ENCODE measurements around the gene DMPK. TPM values are rescaled to one million over a fixed set of nuclear protein-coding genes. Genes with fewer than 3 reads are reported as not detected.

The DMPK gene
- total and polyA plus RNA-seq, 4 experiments from 2014 or later, result 1.3 to 32.9 (median 30.8) TPM; not detected in 1

GRCh38 chr19:45763691-45764294 is 18.5 kb downstream of the DMPK start:
- Histone ChIP-seq H3K4me1 (ENCODE audit: insufficient read depth, low read length) (peaks cover 5% of the 10 kb centered on the region), H3K9me3 (ENCODE audit: control insufficient read depth in 1 of 2, low read length in 2 of 2) (no peaks in the 10 kb centered on the region), H3K27ac (ENCODE audit: low read depth, low read length) (no peak overlapping the region), H3K27me3 (ENCODE audit: insufficient read depth, low read length) (no peaks in the 10 kb centered on the region), H3K4me3 (ENCODE audit: low read length in 2 of 2) (no peak overlapping the region), H3K36me3 (ENCODE audit: insufficient read depth, low read length) (no peaks in the 10 kb centered on the region)
- ChIA-PET CTCF (ENCODE audit: partially characterized antibody) (no interaction called here), POLR2A (ENCODE audit: partially characterized antibody) (no interaction called here)
- no peak overlapping the region for H3K4me3 Mint-ChIP-seq
- no peak for DNase-seq
- intact Hi-C loops (cut with micrococcal nuclease), result no loop called here
- H3K27me3 Mint-ChIP-seq, result peaks cover 2 to 8% of the 10 kb centered on the region in 2 donors
- no peaks in the 10 kb centered on the region for H3K36me3 Mint-ChIP-seq
- H3K9me3 Mint-ChIP-seq, result no peaks in the 10 kb centered on the region
- peaks cover 0 to 1% (median under 1%) of the 10 kb centered on the region in 4 donors for H3K4me1 Mint-ChIP-seq
- no peak overlapping the region for H3K27ac Mint-ChIP-seq

DNA sequence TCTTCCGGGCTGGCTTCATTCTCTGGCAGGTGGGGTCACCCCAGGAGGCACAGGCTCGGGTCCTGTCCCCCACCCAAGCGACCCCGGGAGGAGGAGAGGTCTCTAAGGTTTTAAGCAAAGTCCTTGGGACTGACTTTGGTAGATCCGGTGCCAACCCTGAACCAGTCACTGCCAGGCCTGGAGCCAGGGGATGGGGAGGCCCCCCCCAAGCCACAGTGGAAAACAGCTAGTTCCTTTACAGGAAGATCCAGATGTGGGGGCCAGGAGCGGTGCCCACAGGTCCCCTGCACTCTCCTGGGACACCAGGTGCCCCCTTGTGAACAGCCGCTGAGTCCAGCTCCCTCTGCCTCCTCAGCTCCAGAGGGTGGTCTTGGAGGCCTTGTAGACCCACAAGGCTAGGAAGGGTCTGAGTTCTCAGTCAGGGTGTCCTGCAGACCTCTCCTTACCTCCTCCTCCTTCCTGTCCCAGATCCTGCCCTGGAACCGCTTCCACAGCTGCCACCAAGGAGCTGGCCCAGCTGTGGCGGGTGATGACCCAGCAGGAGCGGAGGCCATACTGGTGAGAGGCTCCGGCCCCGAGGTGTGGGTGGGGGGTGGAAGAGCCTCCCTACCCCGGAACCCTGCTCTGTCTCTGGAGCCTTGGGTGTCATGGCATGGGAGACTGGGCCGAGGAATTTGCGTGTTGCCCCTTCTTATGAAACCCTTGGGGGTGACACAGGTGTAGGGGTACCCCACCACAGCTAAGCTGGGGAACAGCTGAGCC is 19.2 kb downstream of the DMPK start:
- DNase-seq, result no peak
- ChIA-PET POLR2A (ENCODE audit: partially characterized antibody) (no interaction called here), CTCF (ENCODE audit: partially characterized antibody) (interaction anchor here (0.7 kb wide), 1 partner anchor 37 kb away, joined by 3 read pairs; no protein-coding TSS in a partner anchor)
- Mint-ChIP-seq H3K9me3 (no peaks in the 10 kb centered on the region), H3K4me3 (no peak overlapping the region), H3K4me1 (peaks cover 0 to 1% (median 0%) of the 10 kb centered on the region in 4 donors), H3K36me3 (no peaks in the 10 kb centered on the region), H3K27ac (no peak overlapping the region), H3K27me3 (peaks cover 2 to 8% of the 10 kb centered on the region in 2 donors)
- Histone ChIP-seq H3K36me3 (ENCODE audit: insufficient read depth, low read length) (no peaks in the 10 kb centered on the region), H3K4me3 (ENCODE audit: low read length in 2 of 2) (no peak overlapping the region), H3K9me3 (ENCODE audit: control insufficient read depth in 1 of 2, low read length in 2 of 2) (no peaks in the 10 kb centered on the region), H3K27me3 (ENCODE audit: insufficient read depth, low read length) (no peaks in the 10 kb centered on the region), H3K4me1 (ENCODE audit: insufficient read depth, low read length) (peaks cover 4% of the 10 kb centered on the region), H3K27ac (ENCODE audit: low read depth, low read length) (no peak overlapping the region)
- intact Hi-C loops (cut with micrococcal nuclease), result no loop called here

DNA sequence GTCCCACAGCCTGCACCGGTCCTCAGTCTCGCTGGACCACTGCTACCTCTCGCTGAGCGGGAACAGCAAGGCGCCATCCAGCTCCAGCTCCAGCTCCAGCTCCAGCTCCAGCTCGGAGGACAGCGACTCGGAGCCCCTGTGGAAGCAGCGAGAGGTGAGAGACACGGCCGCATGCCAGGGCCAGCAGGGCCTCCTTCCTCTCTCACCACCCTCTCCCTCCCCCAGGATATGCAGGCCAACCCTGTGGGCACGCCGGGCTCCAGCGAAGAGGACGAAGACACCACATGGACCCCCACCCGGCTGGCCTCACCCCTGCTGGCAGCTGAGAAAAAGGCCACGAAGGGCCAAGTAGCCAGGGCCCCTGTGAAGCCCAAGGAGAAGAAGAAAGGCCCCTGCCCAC is 20.6 kb downstream of the DMPK start:
- peaks cover 2 to 8% of the 10 kb centered on the region in 2 donors for H3K27me3 Mint-ChIP-seq
- no peak for DNase-seq
- no peaks in the 10 kb centered on the region for H3K9me3 ChIP-seq (ENCODE audit: control insufficient read depth in 1 of 2, low read length in 2 of 2)
- no peaks in the 10 kb centered on the region for H3K36me3 Mint-ChIP-seq
- CTCF ChIA-PET (ENCODE audit: partially characterized antibody), result no interaction called here
- POLR2A ChIA-PET (ENCODE audit: partially characterized antibody), result no interaction called here
- no peaks in the 10 kb centered on the region for H3K27me3 ChIP-seq (ENCODE audit: insufficient read depth, low read length)
- H3K27ac ChIP-seq (ENCODE audit: low read depth, low read length), result no peak overlapping the region
- H3K9me3 Mint-ChIP-seq, result no peaks in the 10 kb centered on the region
- no peaks in the 10 kb centered on the region for H3K36me3 ChIP-seq (ENCODE audit: insufficient read depth, low read length)
- no peak overlapping the region for H3K4me3 Mint-ChIP-seq
- no peaks in the 10 kb centered on the region for H3K4me1 ChIP-seq (ENCODE audit: insufficient read depth, low read length)
- no peak overlapping the region for H3K27ac Mint-ChIP-seq
- peaks cover 0 to 1% (median 0%) of the 10 kb centered on the region in 4 donors for H3K4me1 Mint-ChIP-seq
- no peak overlapping the region for H3K4me3 ChIP-seq (ENCODE audit: low read length in 2 of 2)
- intact Hi-C loops (cut with micrococcal nuclease), result no loop called here

DNA sequence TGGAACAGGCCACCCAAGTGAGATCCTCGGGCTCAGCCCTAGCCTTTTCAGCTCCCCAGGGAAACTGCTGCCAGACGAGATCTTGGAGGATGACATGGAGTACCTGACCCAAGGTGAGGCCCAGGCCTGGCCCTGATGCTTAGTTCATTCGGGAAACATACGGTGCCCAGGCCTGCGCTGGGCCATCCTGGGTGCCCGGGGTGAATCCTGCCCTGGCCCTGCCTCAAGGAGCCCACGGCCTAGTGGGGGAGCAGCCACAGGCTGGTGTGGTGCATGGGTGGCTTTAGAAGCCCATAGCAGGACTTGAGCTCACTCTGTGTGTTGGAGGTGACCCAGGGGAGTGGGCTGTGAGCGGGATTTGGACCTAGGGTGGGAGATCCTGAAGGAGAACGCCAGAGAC is 23.4 kb downstream of the DMPK start:
- no peak for DNase-seq
- Mint-ChIP-seq H3K27ac (no peak overlapping the region), H3K4me1 (peaks cover 0 to 1% (median 0%) of the 10 kb centered on the region in 4 donors), H3K4me3 (no peak overlapping the region), H3K9me3 (no peaks in the 10 kb centered on the region), H3K36me3 (no peaks in the 10 kb centered on the region), H3K27me3 (peaks cover 0 to 2% of the 10 kb centered on the region in 2 donors)
- Histone ChIP-seq H3K27ac (ENCODE audit: low read depth, low read length) (no peak overlapping the region), H3K4me1 (ENCODE audit: insufficient read depth, low read length) (no peaks in the 10 kb centered on the region), H3K9me3 (ENCODE audit: control insufficient read depth in 1 of 2, low read length in 2 of 2) (no peaks in the 10 kb centered on the region), H3K27me3 (ENCODE audit: insufficient read depth, low read length) (no peaks in the 10 kb centered on the region), H3K36me3 (ENCODE audit: insufficient read depth, low read length) (no peaks in the 10 kb centered on the region), H3K4me3 (ENCODE audit: low read length in 2 of 2) (no peak overlapping the region)
- ChIA-PET CTCF (ENCODE audit: partially characterized antibody) (no interaction called here), POLR2A (ENCODE audit: partially characterized antibody) (no interaction called here)
- intact Hi-C loops (cut with micrococcal nuclease), result no loop called here

DNA sequence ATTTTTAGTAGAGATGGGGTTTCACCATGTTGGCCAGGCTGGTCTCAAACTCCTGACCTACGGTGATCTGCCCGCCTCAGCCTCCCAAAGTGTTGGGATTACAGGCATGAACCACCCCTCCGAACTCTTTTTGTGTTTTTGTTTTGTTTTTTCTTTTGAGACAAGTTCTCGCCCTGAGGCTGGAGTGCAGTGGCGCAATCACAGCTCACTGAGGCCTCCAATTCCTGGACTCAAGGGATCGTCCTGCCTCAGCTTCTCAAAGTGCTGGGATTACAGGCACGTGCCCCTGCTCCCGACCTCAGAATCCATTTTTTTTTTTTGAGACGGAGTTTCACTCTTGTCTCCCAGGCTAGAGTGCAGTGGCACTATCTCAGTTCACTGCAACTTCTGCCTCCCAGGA is 24.6 kb downstream of the DMPK start:
- Histone ChIP-seq H3K36me3 (ENCODE audit: insufficient read depth, low read length) (no peaks in the 10 kb centered on the region), H3K4me1 (ENCODE audit: insufficient read depth, low read length) (no peaks in the 10 kb centered on the region), H3K9me3 (ENCODE audit: control insufficient read depth in 1 of 2, low read length in 2 of 2) (no peaks in the 10 kb centered on the region), H3K4me3 (ENCODE audit: low read length in 2 of 2) (no peak overlapping the region), H3K27me3 (ENCODE audit: insufficient read depth, low read length) (no peaks in the 10 kb centered on the region), H3K27ac (ENCODE audit: low read depth, low read length) (no peak overlapping the region)
- no peaks in the 10 kb centered on the region for H3K36me3 Mint-ChIP-seq
- no peak overlapping the region for H3K27ac Mint-ChIP-seq
- no peaks in the 10 kb centered on the region for H3K9me3 Mint-ChIP-seq
- no peak overlapping the region for H3K4me3 Mint-ChIP-seq
- CTCF ChIA-PET (ENCODE audit: partially characterized antibody), result no interaction called here
- H3K4me1 Mint-ChIP-seq, result peaks cover 0 to 3% (median 0%) of the 10 kb centered on the region in 4 donors
- DNase-seq, result no peak
- H3K27me3 Mint-ChIP-seq, result peaks cover 0 to 4% of the 10 kb centered on the region in 2 donors
- POLR2A ChIA-PET (ENCODE audit: partially characterized antibody), result no interaction called here
- intact Hi-C loops (cut with micrococcal nuclease), result no loop called here

DNA sequence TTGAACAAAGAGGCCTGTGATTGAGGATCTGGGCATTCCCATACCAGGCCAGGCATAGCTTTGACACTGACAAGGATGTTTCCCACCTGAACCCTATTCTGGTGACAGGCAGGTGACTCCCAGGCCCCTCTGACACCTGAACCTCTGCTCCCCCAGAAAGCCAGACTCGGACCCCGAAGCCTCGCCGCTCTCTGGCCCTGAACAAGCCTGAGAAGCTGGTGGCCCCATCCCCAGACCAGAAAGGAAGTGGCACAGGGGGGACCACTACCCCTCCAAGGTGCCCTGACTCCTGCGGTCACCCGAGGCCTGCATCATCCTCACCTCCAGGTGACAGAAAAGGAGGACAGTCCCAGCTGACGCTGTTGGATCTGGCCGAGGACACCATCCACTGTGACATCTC is 28.0 kb downstream of the DMPK start:
- intact Hi-C loops (cut with micrococcal nuclease), result no loop called here
- Histone ChIP-seq H3K36me3 (ENCODE audit: insufficient read depth, low read length) (no peaks in the 10 kb centered on the region), H3K27me3 (ENCODE audit: insufficient read depth, low read length) (no peaks in the 10 kb centered on the region), H3K9me3 (ENCODE audit: control insufficient read depth in 1 of 2, low read length in 2 of 2) (no peaks in the 10 kb centered on the region), H3K4me3 (ENCODE audit: low read length in 2 of 2) (no peak overlapping the region), H3K4me1 (ENCODE audit: insufficient read depth, low read length) (no peaks in the 10 kb centered on the region), H3K27ac (ENCODE audit: low read depth, low read length) (no peak overlapping the region)
- no peak overlapping the region for H3K27ac Mint-ChIP-seq
- no peak overlapping the region for H3K4me3 Mint-ChIP-seq
- ChIA-PET CTCF (ENCODE audit: partially characterized antibody) (interaction anchor here (2.4 kb wide), 1 partner anchor 45 kb away, joined by 9 read pairs; no protein-coding TSS in a partner anchor), POLR2A (ENCODE audit: partially characterized antibody) (no interaction called here)
- no peak for DNase-seq
- peaks cover 0 to 3% of the 10 kb centered on the region in 2 donors for H3K27me3 Mint-ChIP-seq
- H3K36me3 Mint-ChIP-seq, result no peaks in the 10 kb centered on the region
- H3K4me1 Mint-ChIP-seq, result peaks cover 0 to 2% (median 0%) of the 10 kb centered on the region in 4 donors
- no peaks in the 10 kb centered on the region for H3K9me3 Mint-ChIP-seq

- Histone ChIP-seq H3K36me3 (ENCODE audit: insufficient read depth, low read length) (no peaks in the 10 kb centered on the region), H3K4me1 (ENCODE audit: insufficient read depth, low read length) (no peaks in the 10 kb centered on the region), H3K9me3 (ENCODE audit: control insufficient read depth in 1 of 2, low read length in 2 of 2) (no peaks in the 10 kb centered on the region), H3K27ac (ENCODE audit: low read depth, low read length) (no peak overlapping the region), H3K4me3 (ENCODE audit: low read length in 2 of 2) (no peak overlapping the region), H3K27me3 (ENCODE audit: insufficient read depth, low read length) (no peaks in the 10 kb centered on the region)
- Mint-ChIP-seq H3K27me3 (peaks cover 0 to 2% of the 10 kb centered on the region in 2 donors), H3K9me3 (no peaks in the 10 kb centered on the region), H3K27ac (no peak overlapping the region), H3K4me3 (no peak overlapping the region), H3K36me3 (no peaks in the 10 kb centered on the region), H3K4me1 (peaks cover 0 to 2% (median 0%) of the 10 kb centered on the region in 4 donors)
- ChIA-PET POLR2A (ENCODE audit: partially characterized antibody) (no interaction called here), CTCF (ENCODE audit: partially characterized antibody) (interaction anchor here (0.7 to 2.4 kb wide), 2 partner anchors 19 to 46 kb away, joined by 3 to 9 read pairs; no protein-coding TSS in a partner anchor)
- intact Hi-C loops (cut with micrococcal nuclease), result no loop called here
- DNase-seq, result no peak
Measured at GRCh38 chr19:45753548-45753947, 28.7 kb downstream of the DMPK start.

Data from CD4-positive, alpha-beta memory T cell (primary cell).